ENCODE results near the gene ACAD9. TPM values are rescaled to one million over a fixed set of nuclear protein-coding genes. Genes with fewer than 3 reads are reported as not detected.

The ACAD9 gene
- total RNA-seq, 4 donors from 2014 or later: 32.4 to 44.0 (median 38.7) TPM

GRCh38 chr3:128844502-128844901 is 34.9 kb upstream of the ACAD9 start:
- Histone ChIP-seq H3K4me3 (no peak overlapping the region), H3K27ac (no peak overlapping the region), H3K27me3 (no peaks in the 10 kb centered on the region), H3K36me3 (no peaks in the 10 kb centered on the region), H3K9me3 (no peaks in the 10 kb centered on the region), H3K4me1 (peaks cover 0 to 20% (median 3%) of the 10 kb centered on the region in 3 donors)
- no peak for ATAC-seq
- TF ChIP-seq EP300 (IDR thresholded peaks at IDR 0.05) (no peak), POLR2AphosphoS5 (IDR thresholded peaks at IDR 0.05) (no peak), POLR2A (IDR thresholded peaks at IDR 0.05) (no peak)
- TF ChIP-seq, protein P1, sequence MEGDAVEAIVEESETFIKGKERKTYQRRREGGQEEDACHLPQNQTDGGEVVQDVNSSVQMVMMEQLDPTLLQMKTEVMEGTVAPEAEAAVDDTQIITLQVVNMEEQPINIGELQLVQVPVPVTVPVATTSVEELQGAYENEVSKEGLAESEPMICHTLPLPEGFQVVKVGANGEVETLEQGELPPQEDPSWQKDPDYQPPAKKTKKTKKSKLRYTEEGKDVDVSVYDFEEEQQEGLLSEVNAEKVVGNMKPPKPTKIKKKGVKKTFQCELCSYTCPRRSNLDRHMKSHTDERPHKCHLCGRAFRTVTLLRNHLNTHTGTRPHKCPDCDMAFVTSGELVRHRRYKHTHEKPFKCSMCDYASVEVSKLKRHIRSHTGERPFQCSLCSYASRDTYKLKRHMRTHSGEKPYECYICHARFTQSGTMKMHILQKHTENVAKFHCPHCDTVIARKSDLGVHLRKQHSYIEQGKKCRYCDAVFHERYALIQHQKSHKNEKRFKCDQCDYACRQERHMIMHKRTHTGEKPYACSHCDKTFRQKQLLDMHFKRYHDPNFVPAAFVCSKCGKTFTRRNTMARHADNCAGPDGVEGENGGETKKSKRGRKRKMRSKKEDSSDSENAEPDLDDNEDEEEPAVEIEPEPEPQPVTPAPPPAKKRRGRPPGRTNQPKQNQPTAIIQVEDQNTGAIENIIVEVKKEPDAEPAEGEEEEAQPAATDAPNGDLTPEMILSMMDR (IDR thresholded peaks at IDR 0.05): no peak
- WGBS, 2 donors (ENCODE audit: low coverage in 1 of 2): no CpG with 5 or more reads among the region's 6 CpGs

GRCh38 chr3:128845119-128845777 is 34.2 kb upstream of the ACAD9 start:
- H3K36me3 ChIP-seq: no peaks in the 10 kb centered on the region
- TF ChIP-seq, protein P1 (IDR thresholded peaks at IDR 0.05): no peak
- no peak for TF ChIP-seq EP300 (IDR thresholded peaks at IDR 0.05)
- TF ChIP-seq POLR2AphosphoS5 (IDR thresholded peaks at IDR 0.05): no peak
- TF ChIP-seq POLR2A (IDR thresholded peaks at IDR 0.05): no peak
- H3K27me3 ChIP-seq: no peaks in the 10 kb centered on the region
- ATAC-seq: peak; percentile 5
- H3K9me3 ChIP-seq: no peaks in the 10 kb centered on the region
- peaks cover 0 to 20% (median 3%) of the 10 kb centered on the region in 3 donors for H3K4me1 ChIP-seq
- 27 to 38% methylated on average over 3 to 4 of the region's 14 CpGs for WGBS, 2 donors (ENCODE audit: low coverage in 1 of 2)
- H3K4me3 ChIP-seq: peak overlapping the region; percentile 23 to 55
- peak overlapping the region in 2 of 4 donors; percentile 78 for H3K27ac ChIP-seq

DNA sequence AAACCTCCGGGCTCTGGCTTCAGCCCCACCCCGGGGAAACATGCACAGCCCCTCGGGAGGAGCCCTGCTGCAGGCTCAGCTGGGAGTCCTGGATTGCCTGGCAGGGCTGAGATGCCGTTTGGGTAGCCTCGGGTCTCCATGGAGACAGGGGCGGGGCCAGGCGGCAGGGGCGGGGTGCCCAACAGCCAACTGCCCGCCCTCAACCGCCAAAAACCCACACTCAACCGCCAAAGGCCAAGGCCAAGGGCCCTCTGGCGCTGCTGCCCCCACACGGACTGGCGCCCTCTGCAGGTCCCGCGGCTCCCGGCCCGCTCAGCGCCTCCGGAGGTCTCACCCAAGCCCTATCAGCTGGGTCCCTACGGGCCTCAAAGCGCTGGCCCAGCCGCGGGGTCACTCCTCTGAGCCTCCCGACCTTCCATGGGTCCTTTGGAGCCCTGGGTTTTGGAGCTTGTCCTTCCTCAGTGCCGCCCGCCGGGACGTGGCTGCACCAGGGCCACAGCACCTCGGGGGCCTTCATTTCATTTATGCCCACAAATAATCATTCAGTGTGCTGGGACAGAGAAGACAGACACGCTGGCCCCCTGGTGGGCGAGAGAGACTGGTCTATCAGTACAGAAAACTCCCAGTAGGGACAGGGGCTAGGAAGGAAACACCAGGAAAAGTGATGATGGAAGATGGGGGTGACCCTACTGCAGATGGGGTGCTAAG is 33.5 kb upstream of the ACAD9 start:
- 0% methylated on average over 2 to 5 of the region's 32 CpGs for WGBS, 2 donors (ENCODE audit: low coverage in 1 of 2)
- no peaks in the 10 kb centered on the region for H3K36me3 ChIP-seq
- peaks cover 0 to 20% (median 3%) of the 10 kb centered on the region in 3 donors for H3K4me1 ChIP-seq
- peak; percentile 88 for ATAC-seq
- peak overlapping the region; percentile 24 to 78 (median 76) for H3K27ac ChIP-seq
- no peaks in the 10 kb centered on the region for H3K27me3 ChIP-seq
- TF ChIP-seq, protein P1 (IDR thresholded peaks at IDR 0.05): peak in 3 of 4 experiments; percentile 68 to 86 (median 72)
- TF ChIP-seq POLR2A (IDR thresholded peaks at IDR 0.05): no peak
- TF ChIP-seq POLR2AphosphoS5 (IDR thresholded peaks at IDR 0.05): no peak
- TF ChIP-seq EP300 (IDR thresholded peaks at IDR 0.05): no peak
- no peaks in the 10 kb centered on the region for H3K9me3 ChIP-seq
- peak overlapping the region; percentile 23 to 55 for H3K4me3 ChIP-seq

- Histone ChIP-seq H3K4me3 (peak overlapping the region in 1 of 2 donors; percentile 55), H3K27ac (peak overlapping the region in 3 of 4 donors; percentile 74 to 78 (median 78)), H3K4me1 (peaks cover 0 to 20% (median 3%) of the 10 kb centered on the region in 3 donors), H3K27me3 (no peaks in the 10 kb centered on the region), H3K9me3 (no peaks in the 10 kb centered on the region), H3K36me3 (no peaks in the 10 kb centered on the region)
- TF ChIP-seq POLR2AphosphoS5 (IDR thresholded peaks at IDR 0.05) (no peak), EP300 (IDR thresholded peaks at IDR 0.05) (no peak), POLR2A (IDR thresholded peaks at IDR 0.05) (no peak)
- TF ChIP-seq, protein P1 (IDR thresholded peaks at IDR 0.05): no peak
- ATAC-seq: no peak
- WGBS, 2 donors (ENCODE audit: low coverage in 1 of 2): 22 to 51% methylated on average over 3 of the region's 13 CpGs
Measured at GRCh38 chr3:128846486-128846891, 32.9 kb upstream of the ACAD9 start.
